ENCODE measurements around the gene MYO16.

The MYO16 gene

DNA sequence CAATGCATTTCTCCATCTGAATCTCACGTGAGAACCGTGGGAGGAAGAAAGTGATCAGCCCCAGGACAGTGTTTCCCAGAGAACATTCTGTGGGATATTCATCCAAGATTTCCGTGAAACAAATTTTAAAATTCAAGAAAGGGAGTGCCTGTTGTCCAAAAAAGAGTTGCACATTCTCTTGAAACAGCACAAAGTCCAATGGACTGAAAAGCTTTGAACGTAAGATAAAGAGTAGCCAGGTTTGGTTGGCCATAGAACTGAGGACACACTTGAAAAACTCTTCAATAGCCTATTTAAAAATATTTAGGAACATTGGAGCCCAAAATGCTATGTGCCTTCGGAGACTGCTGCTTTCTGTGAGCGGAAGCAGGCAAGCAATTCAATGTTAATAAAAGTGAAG, 353.9 kb downstream of the MYO16 start (continued):
- TF ChIP-seq ZNF585B (tag by site-specific recombination; IDR thresholded peaks at IDR 0.05) (no peak), ZNF10 (tag by site-specific recombination; IDR thresholded peaks at IDR 0.05) (no peak), ZNF548 (tag by site-specific recombination; IDR thresholded peaks at IDR 0.05) (no peak), ZNF433 (tag by site-specific recombination; IDR thresholded peaks at IDR 0.05; ENCODE audit: low read depth) (no peak), ZNF664 (tag by site-specific recombination; IDR thresholded peaks at IDR 0.05) (no peak), SP3 (tag by site-specific recombination; IDR thresholded peaks at IDR 0.05) (no peak)
- TF ChIP-seq, protein P1, sequence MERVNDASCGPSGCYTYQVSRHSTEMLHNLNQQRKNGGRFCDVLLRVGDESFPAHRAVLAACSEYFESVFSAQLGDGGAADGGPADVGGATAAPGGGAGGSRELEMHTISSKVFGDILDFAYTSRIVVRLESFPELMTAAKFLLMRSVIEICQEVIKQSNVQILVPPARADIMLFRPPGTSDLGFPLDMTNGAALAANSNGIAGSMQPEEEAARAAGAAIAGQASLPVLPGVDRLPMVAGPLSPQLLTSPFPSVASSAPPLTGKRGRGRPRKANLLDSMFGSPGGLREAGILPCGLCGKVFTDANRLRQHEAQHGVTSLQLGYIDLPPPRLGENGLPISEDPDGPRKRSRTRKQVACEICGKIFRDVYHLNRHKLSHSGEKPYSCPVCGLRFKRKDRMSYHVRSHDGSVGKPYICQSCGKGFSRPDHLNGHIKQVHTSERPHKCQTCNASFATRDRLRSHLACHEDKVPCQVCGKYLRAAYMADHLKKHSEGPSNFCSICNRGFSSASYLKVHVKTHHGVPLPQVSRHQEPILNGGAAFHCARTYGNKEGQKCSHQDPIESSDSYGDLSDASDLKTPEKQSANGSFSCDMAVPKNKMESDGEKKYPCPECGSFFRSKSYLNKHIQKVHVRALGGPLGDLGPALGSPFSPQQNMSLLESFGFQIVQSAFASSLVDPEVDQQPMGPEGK (tag by site-specific recombination; IDR thresholded peaks at IDR 0.05) = no peak

DNA sequence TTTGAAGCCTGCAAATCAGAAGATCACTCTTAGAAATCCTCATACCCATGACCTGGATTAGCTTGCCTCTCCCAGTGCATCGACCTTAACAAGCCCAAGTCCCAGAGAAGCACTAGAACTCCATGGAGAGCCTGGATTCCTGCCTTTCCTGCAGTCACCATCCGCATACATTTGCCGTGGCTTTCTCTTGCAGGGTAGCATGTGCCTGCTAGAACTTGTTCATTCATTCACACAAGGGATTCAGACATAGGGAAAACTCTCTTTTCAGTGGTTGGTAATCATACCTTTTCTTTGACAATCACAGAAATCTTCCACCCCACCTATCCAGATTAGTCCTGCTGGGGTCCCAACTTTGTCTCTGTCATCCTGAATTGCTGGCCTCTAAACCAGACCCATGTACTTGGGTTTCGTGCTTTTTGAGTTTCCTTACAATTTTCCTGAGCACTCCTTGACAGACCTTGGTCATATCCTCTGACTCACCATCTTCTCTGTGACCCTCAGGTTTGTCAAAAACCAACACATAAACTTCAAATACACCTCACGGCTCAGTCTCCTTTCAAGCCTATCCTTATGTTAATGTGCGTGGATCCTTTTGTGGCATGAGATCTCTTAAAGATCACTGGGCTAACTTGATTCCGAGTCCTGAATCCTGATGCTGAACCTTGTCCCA, 355.0 kb downstream of the MYO16 start:
- no peaks in the 10 kb centered on the region for H3K4me1 ChIP-seq (ENCODE audit: control insufficient read depth, insufficient read depth, low read length)
- ChIA-PET CTCF (no interaction called here), POLR2A (no interaction called here)
- no peaks in the 10 kb centered on the region for H3K36me3 ChIP-seq (ENCODE audit: control insufficient read depth in 2 of 2, insufficient read depth in 1 of 2, low read length in 2 of 2)
- H3K9me3 ChIP-seq (ENCODE audit: control insufficient read depth, insufficient read depth, low read depth, low read length) = no peaks in the 10 kb centered on the region
- no peak overlapping the region for H3K27ac ChIP-seq (ENCODE audit: extremely low read depth, low read depth, low read length)
- TF ChIP-seq ZFP37 (tag by site-specific recombination; IDR thresholded peaks at IDR 0.05) (no peak), ZNF223 (tag by site-specific recombination; IDR thresholded peaks at IDR 0.05) (no peak), ZNF416 (tag by site-specific recombination; IDR thresholded peaks at IDR 0.05) (no peak), YY1 (tag by site-specific recombination; IDR thresholded peaks at IDR 0.05) (no peak), ZNF302 (tag by site-specific recombination; IDR thresholded peaks at IDR 0.05; ENCODE audit: low read depth) (no peak)
- TF ChIP-seq, protein P2, sequence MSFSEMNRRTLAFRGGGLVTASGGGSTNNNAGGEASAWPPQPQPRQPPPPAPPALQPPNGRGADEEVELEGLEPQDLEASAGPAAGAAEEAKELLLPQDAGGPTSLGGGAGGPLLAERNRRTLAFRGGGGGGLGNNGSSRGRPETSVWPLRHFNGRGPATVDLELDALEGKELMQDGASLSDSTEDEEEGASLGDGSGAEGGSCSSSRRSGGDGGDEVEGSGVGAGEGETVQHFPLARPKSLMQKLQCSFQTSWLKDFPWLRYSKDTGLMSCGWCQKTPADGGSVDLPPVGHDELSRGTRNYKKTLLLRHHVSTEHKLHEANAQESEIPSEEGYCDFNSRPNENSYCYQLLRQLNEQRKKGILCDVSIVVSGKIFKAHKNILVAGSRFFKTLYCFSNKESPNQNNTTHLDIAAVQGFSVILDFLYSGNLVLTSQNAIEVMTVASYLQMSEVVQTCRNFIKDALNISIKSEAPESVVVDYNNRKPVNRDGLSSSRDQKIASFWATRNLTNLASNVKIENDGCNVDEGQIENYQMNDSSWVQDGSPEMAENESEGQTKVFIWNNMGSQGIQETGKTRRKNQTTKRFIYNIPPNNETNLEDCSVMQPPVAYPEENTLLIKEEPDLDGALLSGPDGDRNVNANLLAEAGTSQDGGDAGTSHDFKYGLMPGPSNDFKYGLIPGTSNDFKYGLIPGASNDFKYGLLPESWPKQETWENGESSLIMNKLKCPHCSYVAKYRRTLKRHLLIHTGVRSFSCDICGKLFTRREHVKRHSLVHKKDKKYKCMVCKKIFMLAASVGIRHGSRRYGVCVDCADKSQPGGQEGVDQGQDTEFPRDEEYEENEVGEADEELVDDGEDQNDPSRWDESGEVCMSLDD (tag by site-specific recombination; IDR thresholded peaks at IDR 0.05) = no peak
- H3K4me3 ChIP-seq (ENCODE audit: low read depth, low read length) = no peak overlapping the region

DNA sequence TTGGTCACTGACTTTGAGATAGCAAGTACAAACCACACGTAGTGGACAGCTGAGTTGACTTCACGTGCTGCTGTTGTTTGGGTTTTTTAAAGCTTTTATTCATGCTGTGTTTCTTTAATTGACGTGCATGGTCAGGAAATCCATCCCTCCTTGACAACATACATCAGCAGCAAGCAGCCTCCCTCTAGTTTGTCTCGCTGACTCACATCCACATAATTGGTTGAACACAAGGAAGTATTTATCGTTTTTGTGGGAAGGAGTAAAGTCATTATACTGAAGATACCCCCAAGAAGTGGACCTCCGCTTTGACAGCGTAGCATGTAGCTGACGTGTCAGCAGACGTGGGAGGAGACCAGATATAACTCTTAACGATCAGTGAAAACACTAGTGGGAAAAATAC, 355.8 kb downstream of the MYO16 start:
- Histone ChIP-seq H3K4me3 (ENCODE audit: low read depth, low read length) (no peak overlapping the region), H3K36me3 (ENCODE audit: control insufficient read depth in 2 of 2, insufficient read depth in 1 of 2, low read length in 2 of 2) (no peaks in the 10 kb centered on the region), H3K27ac (ENCODE audit: extremely low read depth, low read depth, low read length) (no peak overlapping the region), H3K4me1 (ENCODE audit: control insufficient read depth, insufficient read depth, low read length) (no peaks in the 10 kb centered on the region), H3K9me3 (ENCODE audit: control insufficient read depth, insufficient read depth, low read depth, low read length) (no peaks in the 10 kb centered on the region)
- CTCF ChIA-PET = no interaction called here
- POLR2A ChIA-PET = no interaction called here
- TF ChIP-seq, protein P3, sequence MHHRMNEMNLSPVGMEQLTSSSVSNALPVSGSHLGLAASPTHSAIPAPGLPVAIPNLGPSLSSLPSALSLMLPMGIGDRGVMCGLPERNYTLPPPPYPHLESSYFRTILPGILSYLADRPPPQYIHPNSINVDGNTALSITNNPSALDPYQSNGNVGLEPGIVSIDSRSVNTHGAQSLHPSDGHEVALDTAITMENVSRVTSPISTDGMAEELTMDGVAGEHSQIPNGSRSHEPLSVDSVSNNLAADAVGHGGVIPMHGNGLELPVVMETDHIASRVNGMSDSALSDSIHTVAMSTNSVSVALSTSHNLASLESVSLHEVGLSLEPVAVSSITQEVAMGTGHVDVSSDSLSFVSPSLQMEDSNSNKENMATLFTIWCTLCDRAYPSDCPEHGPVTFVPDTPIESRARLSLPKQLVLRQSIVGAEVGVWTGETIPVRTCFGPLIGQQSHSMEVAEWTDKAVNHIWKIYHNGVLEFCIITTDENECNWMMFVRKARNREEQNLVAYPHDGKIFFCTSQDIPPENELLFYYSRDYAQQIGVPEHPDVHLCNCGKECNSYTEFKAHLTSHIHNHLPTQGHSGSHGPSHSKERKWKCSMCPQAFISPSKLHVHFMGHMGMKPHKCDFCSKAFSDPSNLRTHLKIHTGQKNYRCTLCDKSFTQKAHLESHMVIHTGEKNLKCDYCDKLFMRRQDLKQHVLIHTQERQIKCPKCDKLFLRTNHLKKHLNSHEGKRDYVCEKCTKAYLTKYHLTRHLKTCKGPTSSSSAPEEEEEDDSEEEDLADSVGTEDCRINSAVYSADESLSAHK (tag by site-specific recombination; IDR thresholded peaks at IDR 0.05) = no peak
- TF ChIP-seq, protein P4, sequence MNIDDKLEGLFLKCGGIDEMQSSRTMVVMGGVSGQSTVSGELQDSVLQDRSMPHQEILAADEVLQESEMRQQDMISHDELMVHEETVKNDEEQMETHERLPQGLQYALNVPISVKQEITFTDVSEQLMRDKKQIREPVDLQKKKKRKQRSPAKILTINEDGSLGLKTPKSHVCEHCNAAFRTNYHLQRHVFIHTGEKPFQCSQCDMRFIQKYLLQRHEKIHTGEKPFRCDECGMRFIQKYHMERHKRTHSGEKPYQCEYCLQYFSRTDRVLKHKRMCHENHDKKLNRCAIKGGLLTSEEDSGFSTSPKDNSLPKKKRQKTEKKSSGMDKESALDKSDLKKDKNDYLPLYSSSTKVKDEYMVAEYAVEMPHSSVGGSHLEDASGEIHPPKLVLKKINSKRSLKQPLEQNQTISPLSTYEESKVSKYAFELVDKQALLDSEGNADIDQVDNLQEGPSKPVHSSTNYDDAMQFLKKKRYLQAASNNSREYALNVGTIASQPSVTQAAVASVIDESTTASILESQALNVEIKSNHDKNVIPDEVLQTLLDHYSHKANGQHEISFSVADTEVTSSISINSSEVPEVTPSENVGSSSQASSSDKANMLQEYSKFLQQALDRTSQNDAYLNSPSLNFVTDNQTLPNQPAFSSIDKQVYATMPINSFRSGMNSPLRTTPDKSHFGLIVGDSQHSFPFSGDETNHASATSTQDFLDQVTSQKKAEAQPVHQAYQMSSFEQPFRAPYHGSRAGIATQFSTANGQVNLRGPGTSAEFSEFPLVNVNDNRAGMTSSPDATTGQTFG (tag by site-specific recombination; IDR thresholded peaks at IDR 0.05; ENCODE audit: borderline replicate concordance) = no peak
- no peak for TF ChIP-seq ZNF660 (tag by site-specific recombination; IDR thresholded peaks at IDR 0.05)
- no peak for TF ChIP-seq SP7 (tag by site-specific recombination; IDR thresholded peaks at IDR 0.05)
- no peak for TF ChIP-seq ZNF223 (tag by site-specific recombination; IDR thresholded peaks at IDR 0.05)
- TF ChIP-seq, protein P5, sequence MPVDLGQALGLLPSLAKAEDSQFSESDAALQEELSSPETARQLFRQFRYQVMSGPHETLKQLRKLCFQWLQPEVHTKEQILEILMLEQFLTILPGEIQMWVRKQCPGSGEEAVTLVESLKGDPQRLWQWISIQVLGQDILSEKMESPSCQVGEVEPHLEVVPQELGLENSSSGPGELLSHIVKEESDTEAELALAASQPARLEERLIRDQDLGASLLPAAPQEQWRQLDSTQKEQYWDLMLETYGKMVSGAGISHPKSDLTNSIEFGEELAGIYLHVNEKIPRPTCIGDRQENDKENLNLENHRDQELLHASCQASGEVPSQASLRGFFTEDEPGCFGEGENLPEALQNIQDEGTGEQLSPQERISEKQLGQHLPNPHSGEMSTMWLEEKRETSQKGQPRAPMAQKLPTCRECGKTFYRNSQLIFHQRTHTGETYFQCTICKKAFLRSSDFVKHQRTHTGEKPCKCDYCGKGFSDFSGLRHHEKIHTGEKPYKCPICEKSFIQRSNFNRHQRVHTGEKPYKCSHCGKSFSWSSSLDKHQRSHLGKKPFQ (tag by site-specific recombination; IDR thresholded peaks at IDR 0.05) = no peak
- no peak for TF ChIP-seq ZNF354C (tag by site-specific recombination; IDR thresholded peaks at IDR 0.05; ENCODE audit: borderline replicate concordance, low read depth)
- TF ChIP-seq, protein P6, sequence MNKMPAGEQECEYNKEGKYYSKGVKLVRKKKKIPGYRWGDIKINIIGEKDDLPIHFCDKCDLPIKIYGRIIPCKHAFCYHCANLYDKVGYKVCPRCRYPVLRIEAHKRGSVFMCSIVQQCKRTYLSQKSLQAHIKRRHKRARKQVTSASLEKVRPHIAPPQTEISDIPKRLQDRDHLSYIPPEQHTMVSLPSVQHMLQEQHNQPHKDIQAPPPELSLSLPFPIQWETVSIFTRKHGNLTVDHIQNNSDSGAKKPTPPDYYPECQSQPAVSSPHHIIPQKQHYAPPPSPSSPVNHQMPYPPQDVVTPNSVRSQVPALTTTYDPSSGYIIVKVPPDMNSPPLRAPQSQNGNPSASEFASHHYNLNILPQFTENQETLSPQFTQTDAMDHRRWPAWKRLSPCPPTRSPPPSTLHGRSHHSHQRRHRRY (tag by site-specific recombination; IDR thresholded peaks at IDR 0.05) = no peak
- no peak for TF ChIP-seq ZNF341 (tag by site-specific recombination; IDR thresholded peaks at IDR 0.05; ENCODE audit: low read depth)

Measured in HEK293 (cell line).